Caco-2 (cell line): ENCODE measurements around the gene CCL1. TPM values are rescaled to one million over a fixed set of nuclear protein-coding genes. Genes with fewer than 3 reads are reported as not detected.

Source experiments
- BruUV-seq: library from RNA; stranded (reverse); fragments of 400-500 nt; replicated peaks from 2 replicates; lab custom pipeline; 2021; lab: Mats Ljungman, UMichigan
- CTCF ChIA-PET: fragments of 300-600 bp; sonication (Branson Sonifier 250); formaldehyde crosslinking; loops from one replicate; lab custom pipeline; 2022; ENCODE audit warnings: antibody characterized with exemption; lab: Charles Lee
- POLR2A ChIA-PET: fragments of 300-600 bp; sonication (Branson Sonifier 250); formaldehyde crosslinking; loops from one replicate; lab custom pipeline; 2022; ENCODE audit warnings: antibody characterized with exemption; lab: Charles Lee
- DNase-seq, 2 experiments: peaks; one replicate each; pipeline versions ENCODE4 v3.0.0 to v3.0.0-alpha.2; 2020 to 2022
- H3K27me3 ChIP-seq: replicated peaks from 2 replicates; pipeline ENCODE4 v1.6.0; 2011; ENCODE audit warnings: low read length; ENCODE audit not compliant: control insufficient read depth, insufficient read depth
- H3K36me3 ChIP-seq: 2 replicates; pipeline ENCODE4 v1.5.1; 2011; ENCODE audit warnings: low read length; ENCODE audit not compliant: control insufficient read depth, insufficient read depth
- H3K4me1 ChIP-seq: fragments of 250-450 bp; sonication (Bioruptor Pico); 2 replicates; pipeline ENCODE4 v1.5.1; 2020; ENCODE audit warnings: mild to moderate bottlenecking
- H3K4me3 ChIP-seq: 2 replicates; pipeline ENCODE4 v1.5.1; 2011; ENCODE audit warnings: low read depth, mild to moderate bottlenecking, control low read depth, low read length
- H3K9me3 ChIP-seq: fragments of 250-450 bp; sonication (Bioruptor Pico); 2 replicates; pipeline ENCODE4 v1.5.1; 2020; ENCODE audit warnings: mild to moderate bottlenecking, moderate library complexity
- H3K27ac Mint-ChIP-seq: one replicate; pipeline ENCODE4 v1.8.0; 2022; ENCODE audit warnings: mixed read lengths; ENCODE audit not compliant: unreplicated experiment
- H3K27me3 Mint-ChIP-seq: one replicate; pipeline ENCODE4 v1.8.0; 2022; ENCODE audit warnings: mixed read lengths; ENCODE audit not compliant: insufficient read depth, unreplicated experiment
- H3K36me3 Mint-ChIP-seq: one replicate; pipeline ENCODE4 v1.8.0; 2022; ENCODE audit warnings: mild to moderate bottlenecking, mixed read lengths; ENCODE audit not compliant: insufficient read depth, unreplicated experiment
- H3K4me1 Mint-ChIP-seq: one replicate; pipeline ENCODE4 v1.8.0; 2022; ENCODE audit warnings: low read depth, mixed read lengths; ENCODE audit not compliant: unreplicated experiment
- H3K4me3 Mint-ChIP-seq: one replicate; pipeline ENCODE4 v1.8.0; 2022; ENCODE audit warnings: mild to moderate bottlenecking, moderate library complexity, mixed read lengths; ENCODE audit not compliant: unreplicated experiment
- H3K9me3 Mint-ChIP-seq: one replicate; pipeline ENCODE4 v1.8.0; 2022; ENCODE audit warnings: mixed read lengths; ENCODE audit not compliant: unreplicated experiment
- intact Hi-C: fragments of 100-400 bp; cut with micrococcal nuclease; formaldehyde crosslinking; loops from one replicate; pipeline ENCODE4 v1.10.0; 2022; ENCODE audit not compliant: unreplicated experiment
- total RNA-seq: library from RNA; stranded (reverse); gene quantifications from 2 replicates; pipeline ENCODE4 v1.2.3, GENCODE V29; 2022
- TF ChIP-seq, protein P1 (sequence below), 2 experiments: fragments of 200-600 bp in 1 of 2; IDR thresholded peaks; 1 replicate in 1 of 2; 2 replicates in 1 of 2; pipeline versions ENCODE4 v1.5.1 to v1.8.0; 2011 to 2022; ENCODE audit warnings: antibody characterized with exemption in 1 of 2, control low read depth in 1 of 2, inconsistent platforms in 1 of 2, low read depth in 1 of 2, low read length in 1 of 2, mild to moderate bottlenecking in 1 of 2, moderate library complexity in 1 of 2; ENCODE audit not compliant: insufficient read depth in 1 of 2, severe bottlenecking in 1 of 2, unreplicated experiment in 1 of 2

Gene CCL1
- total RNA-seq, 1 experiment from 2014 or later, result not detected

DNA sequence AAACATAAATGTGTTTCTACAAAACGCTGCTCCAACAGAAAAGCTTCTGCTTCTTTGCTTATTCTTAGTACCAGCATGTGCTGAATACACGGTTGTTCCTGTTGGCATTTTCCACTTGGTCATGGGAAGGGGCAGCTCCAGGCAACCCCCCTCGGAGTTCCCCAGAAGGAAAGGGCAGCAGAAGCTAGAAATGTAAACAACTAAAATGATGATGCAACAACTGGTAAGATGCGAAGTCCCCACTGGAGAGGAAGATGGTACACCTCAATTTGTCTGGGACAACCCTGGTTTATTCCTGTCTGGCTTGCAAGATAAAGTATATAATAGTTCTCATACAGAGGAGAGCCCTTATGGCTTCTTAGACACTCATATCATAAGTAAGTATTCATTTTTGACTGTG lies 16.0 kb downstream of the CCL1 start:
- no peaks in the 10 kb centered on the region for H3K4me1 Mint-ChIP-seq
- Histone ChIP-seq H3K36me3 (no peaks in the 10 kb centered on the region), H3K4me3 (no peak overlapping the region), H3K4me1 (peaks cover 5% of the 10 kb centered on the region; the same call in 1 of the 2 replicates), H3K27me3 (no peaks in the 10 kb centered on the region), H3K9me3 (no peaks in the 10 kb centered on the region)
- intact Hi-C loops, result no loop called here
- BruUV-seq, result no TSS peak
- ChIA-PET CTCF (no interaction called here), POLR2A (no interaction called here)
- no peak overlapping the region for H3K4me3 Mint-ChIP-seq
- no peaks in the 10 kb centered on the region for H3K9me3 Mint-ChIP-seq
- H3K36me3 Mint-ChIP-seq, result no peaks in the 10 kb centered on the region
- no peak for DNase-seq
- no peak overlapping the region for H3K27ac Mint-ChIP-seq
- H3K27me3 Mint-ChIP-seq, result peaks cover 4% of the 10 kb centered on the region
- TF ChIP-seq, protein P1, sequence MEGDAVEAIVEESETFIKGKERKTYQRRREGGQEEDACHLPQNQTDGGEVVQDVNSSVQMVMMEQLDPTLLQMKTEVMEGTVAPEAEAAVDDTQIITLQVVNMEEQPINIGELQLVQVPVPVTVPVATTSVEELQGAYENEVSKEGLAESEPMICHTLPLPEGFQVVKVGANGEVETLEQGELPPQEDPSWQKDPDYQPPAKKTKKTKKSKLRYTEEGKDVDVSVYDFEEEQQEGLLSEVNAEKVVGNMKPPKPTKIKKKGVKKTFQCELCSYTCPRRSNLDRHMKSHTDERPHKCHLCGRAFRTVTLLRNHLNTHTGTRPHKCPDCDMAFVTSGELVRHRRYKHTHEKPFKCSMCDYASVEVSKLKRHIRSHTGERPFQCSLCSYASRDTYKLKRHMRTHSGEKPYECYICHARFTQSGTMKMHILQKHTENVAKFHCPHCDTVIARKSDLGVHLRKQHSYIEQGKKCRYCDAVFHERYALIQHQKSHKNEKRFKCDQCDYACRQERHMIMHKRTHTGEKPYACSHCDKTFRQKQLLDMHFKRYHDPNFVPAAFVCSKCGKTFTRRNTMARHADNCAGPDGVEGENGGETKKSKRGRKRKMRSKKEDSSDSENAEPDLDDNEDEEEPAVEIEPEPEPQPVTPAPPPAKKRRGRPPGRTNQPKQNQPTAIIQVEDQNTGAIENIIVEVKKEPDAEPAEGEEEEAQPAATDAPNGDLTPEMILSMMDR (IDR thresholded peaks at IDR 0.05; ENCODE audit: insufficient read depth in 1 of 2, low read depth in 1 of 2, low read length in 1 of 2, severe bottlenecking in 1 of 2, unreplicated experiment in 1 of 2), result no peak

DNA sequence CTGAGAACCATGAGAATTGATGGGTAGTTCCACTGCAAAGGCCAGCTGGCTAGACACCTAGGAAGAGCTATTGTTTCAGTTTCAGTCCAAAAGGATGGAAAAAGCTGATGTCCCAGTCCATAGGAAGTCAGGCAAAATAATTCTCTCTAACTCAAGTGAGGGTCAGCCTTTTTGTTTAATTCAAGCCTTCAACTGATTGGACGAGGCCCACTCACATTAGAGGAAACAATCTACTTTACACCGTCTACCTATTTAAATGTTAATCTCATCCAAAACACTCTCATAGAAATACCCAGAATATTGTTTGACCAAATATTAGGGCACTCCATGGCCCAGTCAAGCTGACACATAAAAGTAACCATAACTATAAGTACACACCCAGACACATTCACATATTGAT lies 21.1 kb downstream of the CCL1 start:
- Histone ChIP-seq H3K9me3 (no peaks in the 10 kb centered on the region), H3K27me3 (no peaks in the 10 kb centered on the region), H3K36me3 (no peaks in the 10 kb centered on the region), H3K4me3 (no peak overlapping the region), H3K4me1 (peaks cover 5% of the 10 kb centered on the region; the same call in 1 of the 2 replicates)
- no TSS peak for BruUV-seq
- peaks cover 6% of the 10 kb centered on the region for H3K9me3 Mint-ChIP-seq
- no peaks in the 10 kb centered on the region for H3K36me3 Mint-ChIP-seq
- ChIA-PET POLR2A (no interaction called here), CTCF (no interaction called here)
- no peaks in the 10 kb centered on the region for H3K4me1 Mint-ChIP-seq
- H3K27ac Mint-ChIP-seq, result no peak overlapping the region
- intact Hi-C loops, result no loop called here
- no peak overlapping the region for H3K4me3 Mint-ChIP-seq
- H3K27me3 Mint-ChIP-seq, result peaks cover 14% of the 10 kb centered on the region
- TF ChIP-seq, protein P1 (IDR thresholded peaks at IDR 0.05; ENCODE audit: insufficient read depth in 1 of 2, low read depth in 1 of 2, low read length in 1 of 2, severe bottlenecking in 1 of 2, unreplicated experiment in 1 of 2), result no peak
- DNase-seq, result no peak

- Histone ChIP-seq H3K27me3 (no peaks in the 10 kb centered on the region), H3K36me3 (no peaks in the 10 kb centered on the region), H3K4me1 (peaks cover 5% of the 10 kb centered on the region; the same call in 1 of the 2 replicates), H3K4me3 (no peak overlapping the region), H3K9me3 (no peaks in the 10 kb centered on the region)
- intact Hi-C loops, result no loop called here
- no peaks in the 10 kb centered on the region for H3K36me3 Mint-ChIP-seq
- no peak overlapping the region for H3K27ac Mint-ChIP-seq
- CTCF ChIA-PET, result no interaction called here
- peaks cover 6% of the 10 kb centered on the region for H3K9me3 Mint-ChIP-seq
- H3K4me3 Mint-ChIP-seq, result no peak overlapping the region
- no peak for DNase-seq
- no peaks in the 10 kb centered on the region for H3K4me1 Mint-ChIP-seq
- POLR2A ChIA-PET, result no interaction called here
- TF ChIP-seq, protein P1 (IDR thresholded peaks at IDR 0.05; ENCODE audit: insufficient read depth in 1 of 2, low read depth in 1 of 2, low read length in 1 of 2, severe bottlenecking in 1 of 2, unreplicated experiment in 1 of 2), result no peak
- H3K27me3 Mint-ChIP-seq, result peaks cover 10% of the 10 kb centered on the region
- BruUV-seq, result no TSS peak
Observed at GRCh38 chr17:34339138-34339770, 23.8 kb downstream of the CCL1 start.
